Measurements from ENCODE around the gene ZBTB8B.

The ZBTB8B gene

DNA sequence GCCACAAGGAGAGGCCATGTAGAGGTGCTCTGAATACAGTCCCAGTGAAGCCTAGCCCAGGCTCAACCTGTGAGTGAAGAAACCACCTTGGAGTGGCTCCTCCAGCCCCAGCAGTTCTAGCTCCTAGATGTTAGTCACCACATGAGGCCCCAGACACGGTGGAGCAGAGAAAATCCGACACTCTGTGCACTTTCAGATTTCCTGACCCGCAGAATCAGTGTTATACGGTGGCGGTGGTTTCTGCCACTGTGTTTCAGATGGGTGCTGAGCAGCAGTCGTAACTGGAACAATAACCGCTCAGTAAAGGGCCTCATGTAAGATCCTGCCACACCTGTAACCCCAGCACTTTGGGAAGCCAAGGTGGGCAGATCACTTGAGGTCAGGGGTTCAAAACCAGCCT, 38.3 kb downstream of the ZBTB8B start:
- 0 out of 2 replicates have a peak, but pooled peaks cover 6% of the 10 kb centered on the region for H3K4me1 ChIP-seq
- no peak overlapping the region for H3K4me3 ChIP-seq
- H3K9me3 ChIP-seq = no peaks in the 10 kb centered on the region
- no peaks in the 10 kb centered on the region for H3K27me3 ChIP-seq (ENCODE audit: low read depth)
- DNase-seq (ENCODE audit: low spot score in 2 of 2) = no peak
- in situ Hi-C loops (cut with MboI; ENCODE audit: low sequenced_read_pairs) = no loop called here
- H3K36me3 ChIP-seq (replicated peaks) = no peaks in the 10 kb centered on the region

DNA sequence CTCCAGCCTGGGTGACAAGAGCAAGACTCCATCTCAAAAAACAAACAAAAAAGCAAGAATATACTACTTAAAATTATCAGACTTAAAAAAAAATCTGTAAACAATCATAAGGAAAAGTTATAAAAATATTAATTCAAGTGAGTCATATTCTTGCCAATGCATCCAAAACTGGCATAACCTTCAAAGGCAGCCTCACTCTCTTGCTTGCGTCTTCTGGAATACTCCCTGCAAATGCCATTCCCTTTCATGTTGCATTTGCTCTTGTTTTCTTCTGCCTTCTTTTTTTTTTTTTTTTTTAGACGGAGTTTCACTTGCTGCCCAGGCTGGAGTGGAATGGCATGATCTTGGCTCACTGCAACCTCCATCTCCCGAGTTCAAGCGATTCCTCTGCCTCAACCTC, 42.1 kb downstream of the ZBTB8B start:
- Histone ChIP-seq H3K4me3 (no peak overlapping the region), H3K27me3 (ENCODE audit: low read depth) (no peaks in the 10 kb centered on the region), H3K36me3 (replicated peaks) (no peaks in the 10 kb centered on the region), H3K9me3 (no peaks in the 10 kb centered on the region), H3K4me1 (no peaks in the 10 kb centered on the region)
- in situ Hi-C loops (cut with MboI; ENCODE audit: low sequenced_read_pairs) = no loop called here
- DNase-seq (ENCODE audit: low spot score in 2 of 2) = no peak

GRCh38 chr1:32508761-32509160, 43.9 kb downstream of the ZBTB8B start:
- Histone ChIP-seq H3K4me1 (no peaks in the 10 kb centered on the region), H3K36me3 (replicated peaks) (no peaks in the 10 kb centered on the region), H3K4me3 (no peak overlapping the region), H3K9me3 (no peaks in the 10 kb centered on the region), H3K27me3 (ENCODE audit: low read depth) (no peaks in the 10 kb centered on the region)
- in situ Hi-C loops (cut with MboI; ENCODE audit: low sequenced_read_pairs) = no loop called here
- DNase-seq (ENCODE audit: low spot score in 2 of 2) = no peak

DNA sequence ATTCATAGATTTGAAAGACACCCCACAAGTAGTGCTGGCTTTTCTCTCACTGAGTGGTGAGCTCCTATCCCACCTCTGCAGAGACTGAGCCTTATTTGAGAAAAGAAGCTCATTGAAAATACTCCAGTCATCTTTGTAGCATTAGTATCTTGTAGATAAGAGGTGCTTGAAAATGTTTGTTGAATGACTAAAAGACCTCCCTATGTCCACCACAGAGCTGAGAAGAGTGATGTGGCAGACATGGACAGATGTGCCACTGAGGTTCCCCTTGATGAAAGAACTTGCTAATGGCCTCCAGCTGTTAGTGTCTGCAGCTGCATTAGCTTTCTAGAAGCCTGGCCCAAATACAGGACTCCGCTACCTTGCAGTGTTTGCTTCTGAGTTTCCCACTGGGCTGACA, 45.1 kb downstream of the ZBTB8B start:
- no peaks in the 10 kb centered on the region for H3K27me3 ChIP-seq (ENCODE audit: low read depth)
- DNase-seq (ENCODE audit: low spot score in 2 of 2) = no peak
- H3K4me1 ChIP-seq = no peaks in the 10 kb centered on the region
- H3K9me3 ChIP-seq = no peaks in the 10 kb centered on the region
- no peak overlapping the region for H3K4me3 ChIP-seq
- H3K36me3 ChIP-seq (replicated peaks) = no peaks in the 10 kb centered on the region
- in situ Hi-C loops (cut with MboI; ENCODE audit: low sequenced_read_pairs) = no loop called here
